Natural killer cell (primary cell): ENCODE results near the gene TMEM245. TPM values are rescaled to one million over a fixed set of nuclear protein-coding genes. Genes with fewer than 3 reads are reported as not detected.

Experiments
- ATAC-seq, 3 donors: fragments of 150-1000 bp in 2 of 3; fragments of 200-7000 bp in 1 of 3; cut with Tn5 transposase; 1 replicate in 1 of 3; 2 replicates in 2 of 3; pipeline ENCODE4 v1.10.0; 2021; ENCODE audit warnings: mild to moderate bottlenecking in 2 of 3, moderate library complexity in 2 of 3
- DNase-seq, 2 donors: peaks; one replicate each; pipeline versions ENCODE4 v3.0.0 to v3.0.0-alpha.2; 2013 to 2021; ENCODE audit warnings: mixed read lengths in 1 of 2
- H3K27ac ChIP-seq: one replicate; pipeline ENCODE4 v1.5.1; 2013; ENCODE audit warnings: mild to moderate bottlenecking, low read length
- H3K27me3 ChIP-seq: one replicate; pipeline ENCODE4 v1.6.1; 2013; ENCODE audit warnings: low read length; ENCODE audit not compliant: control insufficient read depth, insufficient read depth
- H3K36me3 ChIP-seq: one replicate; pipeline ENCODE4 v1.6.1; 2013; ENCODE audit warnings: low read length; ENCODE audit not compliant: control insufficient read depth, insufficient read depth
- H3K4me1 ChIP-seq: one replicate; pipeline ENCODE4 v1.6.1; 2013; ENCODE audit warnings: low read length; ENCODE audit not compliant: control insufficient read depth, insufficient read depth
- H3K4me3 ChIP-seq: one replicate; pipeline ENCODE4 v1.5.1; 2013; ENCODE audit warnings: low read length
- H3K9me3 ChIP-seq: one replicate; pipeline ENCODE4 v1.6.1; 2013; ENCODE audit warnings: low read length; ENCODE audit not compliant: control insufficient read depth, insufficient read depth
- H3K27ac Mint-ChIP-seq, 2 donors: one replicate each; pipeline ENCODE4 v1.8.0; 2022; ENCODE audit warnings: mild to moderate bottlenecking in 2 of 2, mixed read lengths in 2 of 2, moderate library complexity in 1 of 2
- H3K27me3 Mint-ChIP-seq, 2 donors: one replicate each; pipeline ENCODE4 v1.8.0; 2022; ENCODE audit warnings: low read depth in 2 of 2, mixed read lengths in 2 of 2
- H3K36me3 Mint-ChIP-seq: one replicate; pipeline ENCODE4 v1.8.0; 2022; ENCODE audit warnings: mixed read lengths
- H3K4me1 Mint-ChIP-seq, 2 donors: one replicate each; pipeline ENCODE4 v1.8.0; 2022; ENCODE audit warnings: mixed read lengths in 2 of 2
- H3K4me3 Mint-ChIP-seq: one replicate; pipeline ENCODE4 v1.8.0; 2022; ENCODE audit warnings: mild to moderate bottlenecking, moderate library complexity, mixed read lengths
- H3K9me3 Mint-ChIP-seq, 2 donors: one replicate each; pipeline ENCODE4 v1.8.0; 2022; ENCODE audit warnings: mixed read lengths in 2 of 2
- WGBS: methylation state at CpG from one replicate; pipeline ENCODE4 v1.1.7; 2013; ENCODE audit warnings: missing lambda C conversion rate; ENCODE audit not compliant: insufficient coverage; 5-methylcytosine and 5-hydroxymethylcytosine counted together
- intact Hi-C: fragments of 100-400 bp; cut with micrococcal nuclease; formaldehyde crosslinking; loops from one replicate; pipeline ENCODE4 v1.14.2; 2022
- total RNA-seq, 4 donors: library from RNA; stranded (reverse); fragments of 120-200 nt in 1 of 4; gene quantifications; one replicate each; pipeline versions ENCODE4 v1.2.3 to v1.2.4, GENCODE V29; 2013 to 2022
- TF ChIP-seq, protein P1 (sequence below): fragments of 200-600 bp; IDR thresholded peaks from one replicate; pipeline ENCODE4 v1.8.0; 2022; ENCODE audit warnings: antibody characterized with exemption

Gene TMEM245
- total RNA-seq, 3 donors from 2014 or later (not counting 1 experiment from before 2014, with no cell fraction given) = 14.5 to 22.5 (median 21.8) TPM

DNA sequence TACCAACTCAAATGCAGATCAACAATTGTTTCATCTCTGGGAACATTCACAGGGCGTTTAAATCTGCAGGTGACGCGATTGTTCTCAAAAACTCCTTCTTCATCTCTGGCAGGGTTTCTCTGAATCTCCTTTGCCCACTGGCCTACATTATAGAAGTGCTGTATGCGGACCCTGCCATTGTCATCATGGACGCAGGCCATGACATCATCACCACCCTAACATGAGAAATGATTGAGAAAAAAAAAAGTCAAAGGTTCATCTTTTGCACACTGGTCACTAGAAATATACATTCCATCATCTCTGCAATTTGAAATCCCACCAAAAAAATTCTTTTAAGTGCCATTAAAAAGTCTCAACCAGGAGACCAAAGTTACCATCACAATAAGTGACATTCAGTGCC lies 21.6 kb upstream of the TMEM245 start:
- no peak for ATAC-seq
- TF ChIP-seq, protein P1, sequence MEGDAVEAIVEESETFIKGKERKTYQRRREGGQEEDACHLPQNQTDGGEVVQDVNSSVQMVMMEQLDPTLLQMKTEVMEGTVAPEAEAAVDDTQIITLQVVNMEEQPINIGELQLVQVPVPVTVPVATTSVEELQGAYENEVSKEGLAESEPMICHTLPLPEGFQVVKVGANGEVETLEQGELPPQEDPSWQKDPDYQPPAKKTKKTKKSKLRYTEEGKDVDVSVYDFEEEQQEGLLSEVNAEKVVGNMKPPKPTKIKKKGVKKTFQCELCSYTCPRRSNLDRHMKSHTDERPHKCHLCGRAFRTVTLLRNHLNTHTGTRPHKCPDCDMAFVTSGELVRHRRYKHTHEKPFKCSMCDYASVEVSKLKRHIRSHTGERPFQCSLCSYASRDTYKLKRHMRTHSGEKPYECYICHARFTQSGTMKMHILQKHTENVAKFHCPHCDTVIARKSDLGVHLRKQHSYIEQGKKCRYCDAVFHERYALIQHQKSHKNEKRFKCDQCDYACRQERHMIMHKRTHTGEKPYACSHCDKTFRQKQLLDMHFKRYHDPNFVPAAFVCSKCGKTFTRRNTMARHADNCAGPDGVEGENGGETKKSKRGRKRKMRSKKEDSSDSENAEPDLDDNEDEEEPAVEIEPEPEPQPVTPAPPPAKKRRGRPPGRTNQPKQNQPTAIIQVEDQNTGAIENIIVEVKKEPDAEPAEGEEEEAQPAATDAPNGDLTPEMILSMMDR = no peak
- H3K27me3 ChIP-seq = peaks cover 1% of the 10 kb centered on the region
- peaks cover 8% of the 10 kb centered on the region in 2 donors for H3K4me1 Mint-ChIP-seq
- no peaks in the 10 kb centered on the region for H3K9me3 ChIP-seq
- H3K4me3 ChIP-seq = no peak overlapping the region
- H3K4me1 ChIP-seq = peaks cover 5% of the 10 kb centered on the region
- H3K36me3 ChIP-seq = no peaks in the 10 kb centered on the region
- intact Hi-C loops = no loop called here
- H3K27ac ChIP-seq = no peak overlapping the region
- no peak overlapping the region for H3K4me3 Mint-ChIP-seq
- WGBS = 89% methylated on average over 4 of the region's 5 CpGs
- peaks cover 5% of the 10 kb centered on the region in 2 donors for H3K27me3 Mint-ChIP-seq
- H3K9me3 Mint-ChIP-seq = no peaks in the 10 kb centered on the region
- H3K27ac Mint-ChIP-seq = no peak overlapping the region
- DNase-seq = no peak
- peaks cover 4% of the 10 kb centered on the region for H3K36me3 Mint-ChIP-seq

DNA sequence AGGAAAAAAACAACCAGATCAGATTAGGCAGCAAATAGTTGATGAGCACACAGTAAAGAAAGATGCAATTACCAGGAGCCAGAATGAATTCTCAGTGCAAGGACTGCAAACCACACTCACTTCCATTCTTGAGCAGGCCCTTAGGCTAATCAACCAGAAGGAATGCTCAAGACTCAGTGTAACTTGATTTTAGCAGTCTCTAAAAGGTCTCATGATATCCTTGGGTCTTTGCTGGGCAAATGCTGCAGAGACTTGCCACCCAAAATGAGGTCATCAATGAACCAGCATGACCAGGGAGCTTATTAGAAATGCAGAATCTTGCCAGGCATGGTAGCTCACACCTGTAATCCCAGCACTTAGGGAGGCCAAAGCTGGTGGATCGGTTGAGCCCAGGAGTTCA lies 20.1 kb upstream of the TMEM245 start:
- intact Hi-C loops = no loop called here
- Histone ChIP-seq H3K4me3 (no peak overlapping the region), H3K9me3 (no peaks in the 10 kb centered on the region), H3K27ac (no peak overlapping the region), H3K36me3 (no peaks in the 10 kb centered on the region), H3K4me1 (peaks cover 5% of the 10 kb centered on the region), H3K27me3 (no peaks in the 10 kb centered on the region)
- TF ChIP-seq, protein P1 = no peak
- Mint-ChIP-seq H3K36me3 (peaks cover 4% of the 10 kb centered on the region), H3K27ac (no peak overlapping the region), H3K9me3 (no peaks in the 10 kb centered on the region), H3K4me3 (no peak overlapping the region), H3K27me3 (peaks cover 2 to 5% of the 10 kb centered on the region in 2 donors), H3K4me1 (peaks cover 8% of the 10 kb centered on the region in 2 donors)
- WGBS = 77% methylated on average over 1 of the region's 1 CpG
- DNase-seq (no peak), ATAC-seq (no peak)

DNA sequence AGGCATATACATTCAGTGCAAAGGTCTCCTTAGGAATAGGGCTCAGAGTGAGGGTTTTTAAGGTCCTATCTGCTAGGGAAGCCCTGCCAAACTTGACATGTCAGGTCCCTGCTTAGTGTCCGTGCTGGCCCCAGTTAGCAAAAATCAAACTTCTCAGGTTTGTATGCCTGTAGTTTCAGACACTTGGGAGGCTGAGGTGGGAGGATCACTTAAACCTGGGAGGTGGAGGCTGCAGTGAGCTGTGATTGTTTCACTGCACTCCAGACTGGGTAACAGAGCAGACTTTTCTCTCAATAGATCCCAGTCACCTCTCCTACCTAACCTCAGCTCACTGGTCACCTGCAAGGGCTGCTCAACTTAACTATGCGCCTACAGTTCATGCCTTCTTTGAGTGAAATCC lies 18.7 kb upstream of the TMEM245 start:
- H3K27me3 Mint-ChIP-seq = peaks cover 2 to 5% of the 10 kb centered on the region in 2 donors
- Histone ChIP-seq H3K4me1 (no peaks in the 10 kb centered on the region), H3K36me3 (no peaks in the 10 kb centered on the region)

DNA sequence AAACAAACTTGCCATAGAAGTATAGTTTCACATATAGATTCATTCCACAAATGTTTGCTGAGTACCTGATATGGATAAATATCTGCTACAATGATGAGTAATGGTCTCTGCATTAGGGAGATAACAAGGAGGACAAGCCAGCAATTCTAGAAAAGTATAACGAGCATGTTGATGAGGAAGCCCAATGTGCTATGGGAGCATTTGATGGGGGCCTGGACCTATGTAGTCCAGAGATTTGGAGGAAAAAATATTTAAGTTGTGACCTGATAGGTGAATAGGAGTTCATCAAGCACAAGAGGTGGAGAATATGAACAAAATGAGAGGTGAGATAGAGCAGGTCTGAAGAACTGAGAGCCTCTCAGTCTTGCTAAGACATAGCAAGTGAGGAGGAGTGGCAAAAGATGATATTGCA lies 14.4 kb upstream of the TMEM245 start:
- Histone ChIP-seq H3K36me3 (no peaks in the 10 kb centered on the region), H3K9me3 (no peaks in the 10 kb centered on the region), H3K4me3 (no peak overlapping the region), H3K27ac (no peak overlapping the region), H3K4me1 (no peaks in the 10 kb centered on the region), H3K27me3 (no peaks in the 10 kb centered on the region)
- DNase-seq (no peak), ATAC-seq (no peak)
- Mint-ChIP-seq H3K27me3 (peaks cover 2 to 5% of the 10 kb centered on the region in 2 donors), H3K36me3 (peaks cover 4% of the 10 kb centered on the region), H3K9me3 (no peaks in the 10 kb centered on the region), H3K4me3 (no peak overlapping the region), H3K4me1 (no peaks in the 10 kb centered on the region), H3K27ac (no peak overlapping the region)
- TF ChIP-seq, protein P1 = no peak
- 95% methylated on average over 1 of the region's 1 CpG for WGBS
- intact Hi-C loops = no loop called here

More for the DNA sequence above, 18.7 kb upstream of the TMEM245 start:
- H3K4me3 ChIP-seq = no peak overlapping the region
- Mint-ChIP-seq H3K9me3 (no peaks in the 10 kb centered on the region), H3K27ac (no peak overlapping the region), H3K4me3 (no peak overlapping the region), H3K36me3 (peaks cover 4% of the 10 kb centered on the region), H3K4me1 (no peaks in the 10 kb centered on the region)
- intact Hi-C loops = no loop called here
- no peaks in the 10 kb centered on the region for H3K9me3 ChIP-seq
- H3K27ac ChIP-seq = no peak overlapping the region
- TF ChIP-seq, protein P1 = no peak
- ATAC-seq (no peak), DNase-seq (no peak)
- 93% methylated on average over 2 of the region's 2 CpGs for WGBS
- H3K27me3 ChIP-seq = no peaks in the 10 kb centered on the region
